Activated CD8-positive, alpha-beta memory T cell treated with anti-CD3 and anti-CD28 coated beads, Interleukin-2, amount 50 U/mL, for 48 hours (primary cell): ENCODE measurements around the gene REEP2.
"Not testable (repeated sequence)": the region's sequence is repeated elsewhere in the genome, so short reads cannot be mapped to it uniquely, and the experiment has no call there.

ENCODE experiments used
- DNase-seq: peaks from one replicate; pipeline ENCODE4 v3.0.0-alpha.2; 2020

The REEP2 gene

GRCh38 chr5:138466900-138467710 lies 28.2 kb downstream of the REEP2 start:
- DNase-seq = no peak

GRCh38 chr5:138467711-138468132 lies 28.9 kb downstream of the REEP2 start:
- no peak for DNase-seq

GRCh38 chr5:138468133-138468965 lies 29.5 kb downstream of the REEP2 start:
- no peak for DNase-seq

GRCh38 chr5:138468966-138469539 lies 30.2 kb downstream of the REEP2 start:
- DNase-seq = no peak

GRCh38 chr5:138469540-138470321 lies 30.9 kb downstream of the REEP2 start:
- DNase-seq = no peak

- DNase-seq = no peak
These were observed 31.6 kb downstream of the REEP2 start for GRCh38 chr5:138470322-138471051.

- no peak for DNase-seq
These were observed 32.1 kb downstream of the REEP2 start for GRCh38 chr5:138471052-138471361.

- no peak for DNase-seq
These were observed 33.5 kb downstream of the REEP2 start for GRCh38 chr5:138472353-138472752.

- DNase-seq = not testable (repeated sequence)
These were observed 34.3 kb downstream of the REEP2 start for GRCh38 chr5:138473151-138473550.

GRCh38 chr5:138476918-138477317 lies 38.1 kb downstream of the REEP2 start:
- DNase-seq = no peak

- DNase-seq = no peak
These were observed 43.8 kb downstream of the REEP2 start for GRCh38 chr5:138482638-138483037.

- DNase-seq = no peak
These were observed 49.7 kb downstream of the REEP2 start for GRCh38 chr5:138488481-138488945.

GRCh38 chr5:138489683-138490061 lies 50.8 kb downstream of the REEP2 start:
- DNase-seq = no peak

- DNase-seq = no peak
These were observed 51.9 kb downstream of the REEP2 start for GRCh38 chr5:138490648-138491283.

- DNase-seq = no peak
These were observed 52.4 kb downstream of the REEP2 start for GRCh38 chr5:138491284-138491648.

- DNase-seq = peak; percentile 88
These were observed 53.1 kb downstream of the REEP2 start for GRCh38 chr5:138491669-138492559.

- DNase-seq = no peak
These were observed 53.7 kb downstream of the REEP2 start for GRCh38 chr5:138492560-138493045.

- no peak for DNase-seq
These were observed 56.5 kb downstream of the REEP2 start for GRCh38 chr5:138495351-138495750.
